Endometrial microvascular endothelial cells (primary cell): ENCODE data around the gene ZNG1B. TPM values are rescaled to one million over a fixed set of nuclear protein-coding genes. Genes with fewer than 3 reads are reported as not detected.
"Not testable (repeated sequence)": the region's sequence is repeated elsewhere in the genome, so short reads cannot be mapped to it uniquely, and the experiment has no call there.

Experiments used
- in situ Hi-C: cut with HindIII; loops from 2 replicates; pipeline ENCODE4 v1.10.0; 2017; ENCODE audit warnings: low sequenced_read_pairs, low pct_unique_long_range_greater_than_20kb; ENCODE audit errors: inconsistent ontology term
- total RNA-seq: library from RNA; depleted of rRNA; stranded (reverse); fragments of >200 nt; gene quantifications from one replicate; pipeline ENCODE4 v1.2.3, GENCODE V29; 2015; ENCODE audit errors: inconsistent ontology term

The ZNG1B gene
- total RNA-seq, 1 donor from 2014 or later = 23.0 TPM

DNA sequence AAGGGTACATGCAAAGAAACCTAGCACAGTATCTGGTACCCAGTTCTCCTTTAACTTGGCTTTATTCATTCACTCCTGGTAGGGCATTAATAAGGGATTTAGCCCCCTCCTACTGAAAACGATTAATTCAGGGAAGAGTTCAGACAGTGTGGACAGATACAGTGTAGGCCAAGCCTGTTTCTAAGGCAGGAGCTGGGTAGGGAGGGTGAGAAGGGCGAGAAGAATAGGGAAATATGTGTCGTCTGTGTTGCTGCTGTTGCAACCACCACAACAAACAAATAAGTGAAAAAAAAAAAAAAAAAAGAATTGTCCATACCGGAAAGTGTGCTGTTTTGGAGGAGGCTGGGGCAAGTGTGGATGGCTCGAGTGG is 103.3 kb downstream of the ZNG1B start:
- in situ Hi-C loops = not testable (repeated sequence)

GRCh38 chr2:113541204-113541975 is 103.9 kb downstream of the ZNG1B start:
- in situ Hi-C loops = not testable (repeated sequence)

GRCh38 chr2:113541976-113542485 is 104.5 kb downstream of the ZNG1B start:
- in situ Hi-C loops = not testable (repeated sequence)

GRCh38 chr2:113542529-113542928 is 105.0 kb downstream of the ZNG1B start:
- in situ Hi-C loops = not testable (repeated sequence)

Other genes starting within 250 kb of the ZNG1B start
- gene PAX8, start 158.8 kb upstream of the ZNG1B start, total RNA-seq = 0.28 TPM
- gene FOXD4L1, start 61.0 kb downstream of the ZNG1B start, total RNA-seq = not detected
- gene RABL2A, start 189.6 kb downstream of the ZNG1B start, total RNA-seq = 0.28 TPM